ENCODE results near the gene NSRP1. TPM values are rescaled to one million over a fixed set of nuclear protein-coding genes. Genes with fewer than 3 reads are reported as not detected.
"Not testable (repeated sequence)": the region's sequence is repeated elsewhere in the genome, so short reads cannot be mapped to it uniquely, and the experiment has no call there.

Gene NSRP1
- total and polyA plus RNA-seq, 2 of the 4 experiments (the other 2 are of a cell fraction): 3.4 to 14.2 TPM

DNA sequence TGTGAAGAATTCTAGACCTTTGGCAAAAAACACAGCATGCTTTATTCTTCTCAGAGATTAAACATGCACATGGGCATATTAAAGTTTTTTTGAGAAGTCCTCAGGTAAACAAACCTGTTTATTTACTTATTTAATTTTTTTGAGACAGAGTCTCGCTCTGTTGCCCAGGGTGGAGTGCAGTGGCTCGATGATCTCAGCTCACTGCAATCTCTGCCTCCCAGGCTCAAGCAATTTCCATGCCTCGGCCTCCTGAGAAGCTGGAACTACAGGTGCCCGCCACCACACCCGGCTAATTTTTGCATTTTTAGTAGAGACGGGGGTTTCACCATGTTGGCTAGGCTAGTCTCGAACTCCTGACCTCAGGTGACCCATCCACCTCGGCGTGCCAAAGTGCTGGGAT is 84.0 kb downstream of the NSRP1 start:
- H3K9me3 ChIP-seq (ENCODE audit: control insufficient read depth, insufficient read depth, low read length); BruUV-seq (replicated peaks); H3K9ac ChIP-seq (ENCODE audit: low read depth, low read length); H3K56ac ChIP-seq (ENCODE audit: extremely low read depth, insufficient read depth, low read length); H3K18ac ChIP-seq (ENCODE audit: low read depth, low read length); H3K9me1 ChIP-seq (ENCODE audit: insufficient read depth, low read length); H4K5ac ChIP-seq (ENCODE audit: low read depth, low read length); H2BK20ac ChIP-seq (ENCODE audit: low read depth, low read length); CTCF ChIA-PET; dilution Hi-C loops (cut with HindIII; ENCODE audit: low sequenced_read_pairs, unreplicated experiment); H2AK9ac ChIP-seq (replicated peaks; ENCODE audit: low read depth, low read length, poor library complexity); H4K91ac ChIP-seq (ENCODE audit: insufficient read depth, low read depth, low read length); DNase-seq; H2BK5ac ChIP-seq (ENCODE audit: low read depth, low read length, poor library complexity, severe bottlenecking); H2AFZ ChIP-seq (replicated peaks; ENCODE audit: low read length, poor library complexity); H3K4me2 ChIP-seq (ENCODE audit: low read depth, low read length); H2BK15ac ChIP-seq (ENCODE audit: low read depth, low read length); POLR2A ChIA-PET (ENCODE audit: unreplicated experiment); H3K23ac ChIP-seq (ENCODE audit: low read depth, low read length); H3K4me1 ChIP-seq (ENCODE audit: control insufficient read depth, insufficient read depth, low read length); H3K79me1 ChIP-seq (ENCODE audit: low read depth in 1 of 2, low read length in 2 of 2); H3K4ac ChIP-seq (ENCODE audit: low read depth, low read length); H2AK5ac ChIP-seq (ENCODE audit: low read depth, low read length); H3K4me3 ChIP-seq (ENCODE audit: insufficient read depth, low read depth, low read length); ATAC-seq (ENCODE audit: low read depth); H4K8ac ChIP-seq (ENCODE audit: low read depth in 2 of 2, low read length in 2 of 2); H3K27ac ChIP-seq (ENCODE audit: insufficient read depth, low read length); H3K36me3 ChIP-seq (ENCODE audit: control insufficient read depth, insufficient read depth, low read length); intact Hi-C loops (cut with micrococcal nuclease); H3K14ac ChIP-seq (replicated peaks; ENCODE audit: low read depth, low read length); H4K20me1 ChIP-seq (ENCODE audit: insufficient read depth, low read length); H2BK120ac ChIP-seq (ENCODE audit: low read depth, low read length); in situ Hi-C loops (cut with MboI; ENCODE audit: low sequenced_read_pairs): not testable (repeated sequence)
- WGBS, 2 experiments (ENCODE audit: extremely low coverage in 2 of 2, insufficient read length in 1 of 2): 89% methylated on average over 6 of the region's 9 CpGs; no CpG with 5 or more reads in 1 of the 2 experiments
- H3K27me3 ChIP-seq (ENCODE audit: control insufficient read depth, insufficient read depth, low read length): peaks cover 11% of the 10 kb centered on the region

Data from IMR-90 (cell line).